ENCODE measurements around the gene MIPOL1. TPM values are rescaled to one million over a fixed set of nuclear protein-coding genes. Genes with fewer than 3 reads are reported as not detected.

MIPOL1 gene
- total RNA-seq, 6 experiments from 2014 or later = 3.0 to 5.7 (median 4.0) TPM

DNA sequence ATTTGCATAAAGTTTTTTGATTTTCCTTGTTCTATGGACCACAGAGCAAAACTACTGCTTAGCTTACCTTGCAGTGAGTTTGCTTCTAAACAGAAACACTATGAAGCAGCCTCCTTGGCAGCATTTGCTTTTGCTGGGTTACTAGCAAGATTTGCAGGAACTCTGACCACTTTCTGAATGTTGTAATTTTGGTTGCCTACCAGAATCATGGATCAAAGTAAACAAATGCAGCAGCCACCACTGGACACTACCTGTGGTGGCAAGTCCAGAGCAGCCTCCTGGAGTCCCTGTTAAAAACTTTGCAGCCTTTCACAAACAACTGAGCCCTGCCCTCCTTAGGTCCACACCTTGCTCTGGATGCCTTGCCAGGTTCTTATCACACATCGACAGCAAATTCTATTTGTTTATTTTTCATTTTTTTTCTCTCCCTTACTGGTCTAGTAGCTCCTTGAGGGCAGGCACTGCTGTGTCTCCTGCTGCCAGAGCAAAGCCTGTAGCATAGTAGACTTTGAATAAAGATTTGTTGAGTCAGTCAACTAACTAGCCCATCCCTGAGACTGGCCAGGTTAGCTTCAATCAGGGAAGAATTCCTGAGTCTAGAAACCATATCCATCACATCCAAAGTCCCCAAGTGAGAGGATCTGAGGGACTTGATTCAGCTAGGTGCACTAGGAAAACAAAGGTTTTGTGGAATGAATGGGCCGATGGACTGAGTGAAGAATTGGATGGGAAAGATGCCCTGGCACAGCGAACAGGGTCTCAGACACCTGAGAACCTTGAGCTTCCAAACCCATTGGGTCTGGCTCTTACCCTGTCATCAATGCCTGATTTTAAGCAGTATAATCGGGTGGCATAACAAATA is 403.4 kb downstream of the MIPOL1 start:
- DNase-seq (peak in 2 of 3 donors; percentile 22 to 70), ATAC-seq (peak; percentile 39 to 65 (median 56))
- WGBS (ENCODE audit: insufficient coverage, low coverage, low lambda C conversion rate, missing lambda C conversion rate) = 35% methylated on average over 4 of the region's 4 CpGs
- no peaks in the 10 kb centered on the region for H3K36me3 ChIP-seq
- no peaks in the 10 kb centered on the region for H3K9me3 ChIP-seq
- intact Hi-C loops (cut with DNase I) = loop anchor here in 1 of 2 donors (10.0 kb wide), 1 partner anchor 274 kb away; no protein-coding TSS in a partner anchor
- peak overlapping the region; percentile 13 to 37 (median 27) for H3K27ac ChIP-seq
- H3K4me1 ChIP-seq = peaks cover 0 to 45% (median 15%) of the 10 kb centered on the region in 4 donors
- TF ChIP-seq CTCF (IDR thresholded peaks at IDR 0.05) = no peak
- TF ChIP-seq POLR2A (IDR thresholded peaks at IDR 0.05) = no peak
- H3K4me3 ChIP-seq = no peak overlapping the region
- H3K27me3 ChIP-seq = no peaks in the 10 kb centered on the region

DNA sequence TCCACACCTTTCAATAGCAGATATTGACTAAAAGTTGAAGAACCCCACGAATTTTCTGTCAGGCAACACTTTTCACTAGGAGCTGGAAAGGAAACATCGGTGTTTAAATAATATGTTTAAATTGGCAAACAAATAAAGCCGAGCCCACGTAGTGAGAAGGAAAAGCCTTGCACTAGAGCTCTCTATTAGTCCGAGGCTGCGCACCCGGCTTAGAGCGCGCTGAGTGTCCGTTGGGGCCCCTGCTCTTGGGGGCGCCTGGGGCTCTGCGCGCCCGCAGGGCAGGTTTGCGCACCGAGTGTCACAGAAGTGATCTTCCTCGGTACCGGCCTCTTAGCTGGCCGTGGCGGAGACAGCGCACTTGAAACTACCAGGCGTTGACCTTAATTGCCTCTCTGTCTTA is 404.1 kb downstream of the MIPOL1 start:
- Histone ChIP-seq H3K4me1 (peaks cover 0 to 45% (median 15%) of the 10 kb centered on the region in 4 donors), H3K27ac (no peak overlapping the region), H3K9me3 (no peaks in the 10 kb centered on the region), H3K27me3 (no peaks in the 10 kb centered on the region), H3K4me3 (no peak overlapping the region), H3K36me3 (no peaks in the 10 kb centered on the region)
- intact Hi-C loops (cut with DNase I) = loop anchor here in 1 of 2 donors (10.0 kb wide), 1 partner anchor 273 kb away; no protein-coding TSS in a partner anchor
- DNase-seq (peak in 1 of 3 donors; percentile 21), ATAC-seq (peak in 1 of 4 donors; percentile 20)
- no peak for TF ChIP-seq CTCF (IDR thresholded peaks at IDR 0.05)
- TF ChIP-seq POLR2A (IDR thresholded peaks at IDR 0.05) = no peak
- WGBS (ENCODE audit: insufficient coverage, low coverage, low lambda C conversion rate, missing lambda C conversion rate) = 11% methylated on average over 20 of the region's 22 CpGs

Small RNA genes lying within 50 kb of the gene (small RNA-seq; reads per million reads assigned to genes)
- 0 reads per million in 2 experiments for gene RNU6-273P
- gene RNU6-886P = 0 reads per million in 2 experiments

Other genes with a start within 250 kb of the MIPOL1 start
- under 1 TPM in 5 of 6 experiments, not detected in 1; 0.09 to 0.37 (median 0.18) TPM for gene SLC25A21, start 25.3 kb upstream of the MIPOL1 start, total RNA-seq